NCI-H510A treated with DMSO at 0.1 percent for 48 hours (cell line): Measurements from ENCODE around the gene POT1.
"Not testable (repeated sequence)": the region's sequence is repeated elsewhere in the genome, so short reads cannot be mapped to it uniquely, and the experiment has no call there.

Source experiments
- DNase-seq: peaks from one replicate; lab custom pipeline; 2025; lab: John Stamatoyannopoulos, UW

Gene POT1, protein sequence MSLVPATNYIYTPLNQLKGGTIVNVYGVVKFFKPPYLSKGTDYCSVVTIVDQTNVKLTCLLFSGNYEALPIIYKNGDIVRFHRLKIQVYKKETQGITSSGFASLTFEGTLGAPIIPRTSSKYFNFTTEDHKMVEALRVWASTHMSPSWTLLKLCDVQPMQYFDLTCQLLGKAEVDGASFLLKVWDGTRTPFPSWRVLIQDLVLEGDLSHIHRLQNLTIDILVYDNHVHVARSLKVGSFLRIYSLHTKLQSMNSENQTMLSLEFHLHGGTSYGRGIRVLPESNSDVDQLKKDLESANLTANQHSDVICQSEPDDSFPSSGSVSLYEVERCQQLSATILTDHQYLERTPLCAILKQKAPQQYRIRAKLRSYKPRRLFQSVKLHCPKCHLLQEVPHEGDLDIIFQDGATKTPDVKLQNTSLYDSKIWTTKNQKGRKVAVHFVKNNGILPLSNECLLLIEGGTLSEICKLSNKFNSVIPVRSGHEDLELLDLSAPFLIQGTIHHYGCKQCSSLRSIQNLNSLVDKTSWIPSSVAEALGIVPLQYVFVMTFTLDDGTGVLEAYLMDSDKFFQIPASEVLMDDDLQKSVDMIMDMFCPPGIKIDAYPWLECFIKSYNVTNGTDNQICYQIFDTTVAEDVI

DNA sequence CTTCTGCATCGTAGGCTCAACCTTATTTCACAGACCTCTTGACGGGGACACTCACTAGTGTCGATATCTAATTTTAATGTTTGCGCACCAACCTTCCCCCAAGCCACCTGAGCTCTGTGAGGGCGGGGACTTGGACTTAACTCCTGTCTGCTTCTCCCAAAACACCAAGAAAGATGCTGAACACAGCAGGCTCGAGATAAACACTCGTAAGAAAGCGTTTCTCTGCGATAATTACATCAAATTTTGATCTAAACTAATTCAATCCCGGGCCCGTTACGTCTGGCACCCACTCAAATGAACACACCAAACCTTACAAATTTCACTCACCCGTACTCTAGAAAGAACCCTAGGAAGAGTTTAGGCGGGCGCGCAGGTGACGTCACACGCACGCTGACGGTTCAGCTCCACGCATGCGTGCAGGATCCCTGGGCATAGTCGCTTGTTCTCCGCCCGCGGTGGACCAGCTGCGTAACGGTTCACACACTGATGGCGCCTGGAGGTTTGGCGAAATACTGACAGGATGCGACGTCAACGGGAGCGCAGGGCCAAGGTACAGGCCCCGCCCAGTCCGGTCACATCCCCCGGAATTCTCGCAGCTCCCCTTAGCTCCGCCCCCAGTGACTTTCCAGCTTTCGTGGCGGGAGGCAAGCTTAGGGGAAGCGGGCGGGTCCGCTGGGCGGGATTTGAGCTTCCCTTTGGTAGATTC, at the start of gene POT1:
Gene POT1 (minus strand): TSS at position 359 of the 706 bp plus-strand sequence. CDS start 32,652 bp downstream, outside the sequence.
- DNase-seq = peak; percentile 86

DNA sequence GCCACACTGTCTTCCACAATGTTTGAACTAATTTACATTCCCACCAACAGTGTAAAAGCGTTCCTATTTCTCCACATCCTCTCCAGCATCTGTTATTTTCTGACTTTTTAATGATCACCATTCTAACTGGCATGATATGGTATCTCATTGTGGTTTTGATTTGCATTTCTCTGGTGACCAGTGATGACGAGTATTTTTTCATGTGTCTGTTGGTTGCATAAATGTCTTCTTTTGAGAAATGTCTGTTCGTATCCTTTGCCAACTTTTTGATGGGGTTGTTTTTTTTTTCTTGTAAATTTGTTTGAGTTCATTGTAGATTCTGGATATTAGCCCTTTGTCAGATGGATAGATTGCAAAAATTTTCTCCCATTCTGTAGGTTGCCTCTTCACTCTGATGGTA, 45.5 kb upstream of the POT1 start:
- not testable (repeated sequence) for DNase-seq

DNA sequence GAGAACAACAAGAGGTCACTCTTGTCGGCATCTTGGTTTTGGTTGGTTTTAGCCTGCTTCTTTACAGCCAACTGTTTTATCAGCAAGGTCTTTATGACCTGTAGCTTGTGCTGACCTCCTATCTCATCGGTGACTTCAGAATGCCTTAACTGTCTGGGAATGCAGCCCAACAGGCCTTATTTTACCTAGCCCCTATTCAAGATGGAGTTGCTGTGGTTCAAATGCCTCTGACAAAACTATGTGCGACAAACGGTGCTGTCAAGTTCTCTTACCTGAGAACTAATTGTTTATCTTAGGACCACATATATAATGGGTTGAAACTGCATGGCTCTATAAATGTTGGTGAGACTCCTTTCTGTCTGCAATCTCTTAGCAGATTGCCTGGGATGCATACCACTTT, 35.9 kb upstream of the POT1 start:
- DNase-seq = no peak

DNA sequence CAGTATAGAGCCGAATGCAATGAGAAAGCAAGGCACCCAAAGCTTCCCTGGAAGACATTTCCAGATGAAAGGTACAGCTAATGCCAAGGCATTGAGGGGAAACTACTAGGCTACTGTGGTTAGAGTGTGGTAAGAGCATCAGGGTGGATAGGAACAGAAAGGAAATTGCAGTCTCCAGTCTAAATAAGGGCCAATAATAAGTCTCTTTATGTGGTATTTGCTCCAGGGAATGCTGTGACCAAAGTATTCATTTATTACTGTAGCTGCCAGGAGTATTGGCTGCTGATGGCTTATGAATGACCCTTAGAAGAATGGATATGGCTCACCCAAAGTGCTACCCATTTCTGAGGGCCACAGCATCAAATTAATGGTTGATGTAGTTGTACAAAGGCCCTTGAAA, 30.1 kb upstream of the POT1 start:
- no peak for DNase-seq

DNA sequence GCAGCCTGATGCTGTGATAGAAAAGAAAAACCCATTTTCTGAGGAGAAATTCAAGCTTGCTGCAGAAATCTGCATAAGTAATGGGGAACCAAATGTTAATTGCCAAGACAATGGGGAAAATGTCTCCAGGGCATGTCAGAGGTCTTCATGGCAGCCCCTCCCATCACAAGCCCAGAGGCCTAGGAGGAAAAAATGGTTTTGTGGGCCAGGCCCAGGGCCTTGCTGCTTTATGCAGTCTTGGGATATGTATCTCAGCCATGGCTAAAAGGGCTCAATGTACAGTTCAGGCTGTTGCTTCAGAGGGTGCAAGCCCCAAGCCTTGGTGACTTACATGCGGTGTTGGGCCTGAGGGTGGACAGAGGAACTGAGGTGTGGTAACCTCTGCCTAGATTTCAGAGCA, 28.3 kb upstream of the POT1 start:
- DNase-seq = not testable (repeated sequence)

DNA sequence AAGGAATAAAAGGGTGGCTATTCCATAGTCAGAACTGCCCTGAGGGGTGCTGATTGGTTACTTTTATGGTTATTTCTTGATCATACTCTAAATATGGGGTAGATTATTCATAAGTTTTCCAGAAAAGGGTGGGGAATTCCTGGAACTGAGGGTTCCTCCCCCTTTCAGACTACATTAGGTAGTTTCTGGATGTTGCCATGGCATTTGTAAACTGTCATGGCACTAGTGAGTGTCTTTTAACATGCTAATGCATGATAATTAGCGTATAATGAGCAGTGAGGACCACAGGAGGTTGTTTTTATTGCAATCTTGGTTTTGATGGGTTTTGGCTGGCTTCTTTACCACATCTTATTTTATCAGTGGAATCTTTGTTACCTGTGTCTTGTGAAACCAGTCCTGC, 26.5 kb upstream of the POT1 start:
- DNase-seq = no peak

DNA sequence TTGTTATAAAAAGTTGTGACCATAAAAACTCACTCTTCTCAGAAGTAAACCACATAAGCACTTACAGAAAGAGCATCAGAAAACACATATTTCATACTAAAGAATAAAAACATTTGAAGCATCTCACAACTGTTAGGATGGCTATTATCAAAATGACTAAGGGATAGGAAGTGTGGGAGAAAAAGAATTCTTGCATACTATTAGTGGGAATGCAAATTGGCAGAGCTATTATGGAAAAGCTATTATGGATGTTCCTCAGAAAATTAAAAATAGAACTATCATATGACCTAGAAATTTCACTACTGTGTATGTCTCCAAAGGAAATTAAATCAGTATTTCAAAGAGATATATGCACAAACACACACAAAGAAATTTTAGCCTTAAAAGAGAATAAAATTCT, 25.2 kb upstream of the POT1 start:
- DNase-seq = no peak

DNA sequence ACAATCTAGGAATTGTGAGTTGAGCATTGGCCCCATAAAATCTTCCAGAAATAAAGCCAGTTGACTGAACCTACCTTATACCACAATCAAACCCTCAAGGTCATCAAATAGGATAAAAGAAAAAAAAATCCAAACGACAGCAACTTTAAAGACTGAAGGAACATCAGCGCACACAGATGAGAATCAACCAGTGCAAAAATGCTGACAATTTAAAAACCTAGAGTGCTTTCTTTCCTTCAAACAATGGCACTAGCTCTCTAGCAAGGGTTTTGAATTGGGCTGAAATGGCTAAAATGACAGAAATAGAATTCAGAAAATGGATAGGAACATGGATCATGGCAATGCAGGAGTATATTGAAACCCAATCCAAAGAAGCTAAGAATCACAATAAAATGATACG, 16.1 kb upstream of the POT1 start:
- no peak for DNase-seq

DNA sequence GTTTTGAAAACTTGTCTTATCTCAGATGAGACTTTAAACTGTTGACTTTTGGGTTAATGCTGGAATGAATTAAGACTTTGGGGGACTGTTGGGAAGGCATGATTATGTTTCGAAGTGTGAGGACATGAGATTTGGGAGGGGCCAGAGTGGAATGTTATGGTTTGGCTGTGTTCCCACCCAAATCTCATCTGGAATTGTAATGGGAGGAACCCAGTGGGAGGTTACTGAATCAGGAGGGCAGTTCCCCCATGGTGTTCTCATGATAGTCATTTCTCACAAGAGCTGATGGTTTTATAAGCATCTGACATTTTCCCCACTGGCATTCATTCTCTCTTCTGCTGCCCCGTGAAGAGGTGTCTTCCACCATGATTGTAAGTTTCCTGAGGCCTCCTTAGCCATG, 13.8 kb upstream of the POT1 start:
- DNase-seq = no peak

DNA sequence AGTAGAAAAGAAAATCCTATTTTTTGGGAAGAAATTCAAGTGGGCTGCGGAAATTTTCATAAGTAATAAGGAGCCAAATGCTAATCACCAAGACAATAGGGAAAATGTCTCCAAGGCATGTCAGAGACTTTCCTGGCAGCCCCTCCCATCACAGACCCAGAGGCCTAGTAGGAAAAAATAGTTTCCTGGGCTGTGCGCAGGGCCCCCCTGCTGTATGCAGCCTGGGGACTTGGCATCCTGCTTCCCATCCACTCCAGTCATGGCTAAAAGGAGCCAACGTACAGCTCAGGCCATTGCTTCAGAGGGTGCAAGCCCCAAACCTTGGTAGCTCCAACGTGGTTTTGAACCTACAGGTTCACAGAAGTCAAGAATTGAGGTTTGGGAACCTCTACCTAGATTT, 12.8 kb upstream of the POT1 start:
- DNase-seq = no peak

DNA sequence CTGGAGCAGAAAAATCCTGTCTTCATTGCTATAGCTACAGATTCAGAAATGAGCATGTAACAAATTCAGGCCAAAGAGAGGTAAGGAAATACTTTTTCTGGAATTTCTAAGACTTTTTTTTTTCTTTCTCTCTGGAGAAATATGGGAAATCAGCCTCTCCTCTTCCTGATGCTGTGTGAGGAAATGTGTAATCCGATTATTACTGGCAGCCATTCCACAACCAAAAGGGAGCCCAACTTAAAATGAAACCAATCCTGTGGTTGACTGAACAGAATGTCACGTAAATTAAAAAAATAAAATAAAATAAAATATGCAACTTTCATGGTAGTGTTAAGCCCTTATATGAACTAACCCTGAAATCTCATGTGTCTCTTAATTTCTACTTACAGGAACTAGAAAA, 10.7 kb upstream of the POT1 start:
- no peak for DNase-seq

DNA sequence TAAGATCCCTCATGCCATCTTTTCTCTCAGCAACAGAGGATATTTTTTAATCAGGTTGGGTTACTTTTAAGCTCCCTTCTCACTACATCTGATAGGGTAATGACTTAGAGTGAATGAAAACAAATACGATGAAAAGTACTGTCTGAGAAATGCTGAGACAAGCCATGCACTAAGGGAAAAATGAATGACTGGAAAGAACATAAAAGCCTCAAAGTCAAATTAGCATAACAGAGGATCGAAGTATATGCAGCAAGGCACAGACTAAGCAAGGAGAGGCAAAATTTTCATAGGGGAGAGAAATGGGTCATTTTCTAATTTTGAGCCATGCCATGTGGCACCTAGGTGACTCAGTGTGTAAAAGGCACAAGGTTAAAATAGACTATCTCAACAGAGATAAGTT, 8.5 kb upstream of the POT1 start:
- DNase-seq = no peak

DNA sequence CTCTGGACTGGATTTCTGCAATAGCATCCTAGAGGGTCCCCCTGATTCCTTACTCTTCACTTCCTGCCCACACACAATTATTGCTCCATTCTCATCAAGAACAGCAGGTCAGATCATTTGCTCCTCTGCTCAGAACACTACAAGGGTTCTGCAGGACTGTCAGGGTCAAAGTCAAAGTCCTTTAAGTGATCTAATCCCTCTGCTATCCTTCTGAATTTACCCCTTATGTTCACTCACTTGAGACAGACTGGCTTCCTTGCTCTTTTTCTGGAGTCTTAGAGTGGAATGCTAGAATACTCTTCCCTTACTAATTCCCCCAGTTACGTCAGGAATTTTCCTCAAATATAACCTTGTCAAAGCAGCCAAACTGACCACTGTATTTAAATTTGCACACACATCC, 7.5 kb upstream of the POT1 start:
- DNase-seq = no peak

DNA sequence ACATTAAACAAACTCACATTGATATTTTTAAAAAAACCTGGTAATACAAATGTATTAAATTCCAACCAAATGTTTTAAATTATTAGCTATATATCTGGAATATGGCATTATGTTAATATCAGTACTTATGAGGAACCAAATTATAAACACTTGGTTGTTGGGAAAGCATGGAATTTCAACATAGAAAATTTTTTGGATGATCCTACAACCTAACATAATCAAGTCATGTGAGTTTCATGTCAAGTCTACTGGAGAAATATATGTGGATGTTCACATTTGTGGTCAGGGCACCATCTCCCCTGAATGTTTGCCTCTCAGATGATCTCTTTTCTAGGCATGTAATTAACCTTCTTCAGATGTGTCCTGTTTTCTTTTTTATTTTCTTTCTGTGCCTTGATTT, 5.2 kb upstream of the POT1 start:
- DNase-seq = no peak

DNA sequence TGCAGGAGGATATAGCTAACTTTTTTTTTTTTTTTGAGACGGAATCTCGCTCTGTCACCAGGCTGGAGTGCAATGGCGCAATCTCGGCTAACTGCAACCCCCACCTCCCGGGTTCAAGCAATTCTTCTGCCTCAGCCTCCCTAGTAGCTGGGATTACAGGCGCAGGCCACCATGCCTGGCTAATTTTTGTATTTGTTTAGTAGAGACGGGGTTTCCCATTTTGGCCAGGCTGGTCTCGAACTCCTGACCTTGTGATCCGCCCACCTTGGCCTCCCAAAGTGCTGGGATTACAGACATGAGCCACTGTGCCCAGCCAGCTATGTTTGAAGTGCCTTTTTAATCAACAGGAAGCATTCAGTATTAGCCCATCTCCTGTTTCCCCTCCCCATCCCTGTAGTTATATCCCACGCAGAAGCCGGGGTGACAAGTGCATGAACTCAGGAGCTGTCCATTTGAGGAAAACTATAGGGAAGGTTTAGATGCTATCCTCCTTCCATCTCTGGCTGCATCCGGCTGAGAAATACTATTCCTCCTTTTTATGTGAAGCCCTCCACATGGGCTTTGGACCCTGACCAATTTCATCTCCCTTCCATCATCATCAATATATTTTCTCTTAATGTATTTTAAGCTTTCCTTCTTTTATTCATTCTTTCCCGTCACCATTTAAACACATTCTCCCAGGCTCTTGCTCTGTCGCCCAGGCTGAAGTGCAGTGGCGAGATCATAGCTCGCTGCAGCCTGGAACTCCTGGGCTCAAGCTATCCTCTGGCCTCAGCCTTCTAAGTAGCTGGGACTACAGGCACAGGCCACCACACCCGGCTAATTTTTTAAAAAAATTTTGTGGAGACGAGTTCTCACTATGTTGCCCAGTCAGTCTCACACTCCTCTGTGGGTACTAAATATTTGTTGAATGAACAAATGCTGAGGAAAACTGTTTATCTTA, 1.3 kb upstream of the POT1 start:
- DNase-seq = no peak

DNA sequence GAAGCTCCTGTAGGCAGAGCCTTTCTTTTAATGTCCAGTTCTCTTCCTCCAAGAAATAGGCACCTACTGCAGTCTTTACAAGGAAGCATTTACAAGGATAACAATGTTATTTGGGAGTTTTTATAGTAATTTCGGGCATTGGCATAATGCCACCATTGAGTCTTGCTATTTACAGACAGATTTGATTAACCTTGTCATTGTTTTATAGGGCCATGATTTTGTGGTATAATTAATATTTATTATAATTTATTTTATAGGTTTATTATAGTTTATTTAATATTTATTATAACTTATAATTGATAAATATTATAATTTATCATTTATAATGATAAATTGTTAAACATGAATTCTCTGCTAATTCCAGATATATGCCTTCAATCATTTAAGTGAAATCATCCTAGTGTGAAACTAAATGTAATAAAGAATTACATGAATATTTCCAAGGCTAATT, 573 bp upstream of the POT1 start:
- DNase-seq = no peak

DNA sequence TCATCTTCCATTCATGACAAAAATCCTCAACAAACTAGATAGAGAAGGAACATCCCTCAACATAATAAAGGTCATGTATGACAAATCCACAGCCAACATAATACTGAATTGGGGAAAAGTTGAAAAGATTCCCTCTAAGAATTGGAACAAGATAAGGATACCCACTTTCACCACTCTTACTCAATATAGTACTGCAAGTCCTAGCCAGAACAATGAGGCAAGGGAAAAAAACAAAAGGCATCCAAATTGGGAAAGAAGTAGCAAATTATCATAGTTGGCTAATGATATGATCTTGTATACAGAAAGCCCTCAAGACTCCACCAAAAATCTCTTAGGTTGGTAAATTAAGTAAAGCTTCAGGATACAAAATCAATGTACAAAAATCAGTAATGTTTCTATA, 4.7 kb downstream of the POT1 start:
- DNase-seq = no peak

DNA sequence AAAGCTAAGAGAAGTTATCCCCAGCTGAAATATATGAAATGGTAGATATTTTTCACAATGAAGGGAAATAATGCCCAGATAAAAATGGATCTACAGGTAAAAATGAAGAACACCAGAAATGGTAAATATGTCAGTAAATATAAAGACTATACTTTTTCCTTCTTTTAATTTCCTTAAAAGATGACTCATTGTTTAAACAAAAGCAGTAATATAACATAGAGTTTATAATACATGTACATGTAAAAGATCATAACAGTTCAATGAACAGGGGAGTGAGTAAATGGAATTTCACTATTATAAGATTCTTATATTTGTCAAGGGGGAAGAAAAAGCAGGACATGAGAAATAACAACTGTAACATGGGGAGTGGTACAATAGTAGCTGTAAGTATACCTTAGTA, 7.4 kb downstream of the POT1 start:
- no peak for DNase-seq

DNA sequence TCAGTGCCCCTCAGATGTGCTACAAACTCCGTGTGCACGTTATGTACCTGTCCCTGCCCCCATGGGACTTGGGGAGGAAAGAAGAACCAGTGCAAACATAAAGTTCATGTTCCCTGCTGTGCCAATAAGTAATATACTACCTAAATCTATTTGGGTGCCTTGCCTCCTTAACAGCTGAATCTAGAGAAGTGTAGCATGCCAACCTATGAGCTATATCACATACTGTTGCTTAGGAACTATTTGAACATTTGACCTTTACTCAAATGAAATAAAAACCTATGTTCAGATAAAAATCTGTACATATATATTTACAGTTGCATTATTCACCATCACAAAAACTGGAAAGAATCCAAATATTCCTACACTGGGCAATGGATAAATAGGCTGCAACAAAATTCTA, 9.8 kb downstream of the POT1 start:
- no peak for DNase-seq

DNA sequence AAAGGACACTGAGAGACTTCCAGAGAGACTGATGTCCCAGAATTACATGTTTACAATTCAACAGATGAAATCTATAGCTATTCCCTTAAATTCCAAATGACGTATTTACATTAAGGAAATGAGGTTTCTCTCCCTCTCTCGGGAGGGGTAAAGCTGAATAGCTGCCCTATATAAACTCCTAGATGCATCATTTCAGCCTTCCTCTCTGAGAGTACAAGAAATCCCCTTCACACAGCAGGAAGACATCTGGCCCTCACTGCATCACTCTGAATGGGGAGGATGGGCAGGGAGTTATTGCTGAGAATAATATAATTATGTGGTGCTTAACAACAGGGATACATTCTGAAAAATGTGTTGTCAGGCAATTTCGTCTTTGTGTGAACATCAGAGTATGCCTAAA, 11.0 kb downstream of the POT1 start:
- no peak for DNase-seq

DNA sequence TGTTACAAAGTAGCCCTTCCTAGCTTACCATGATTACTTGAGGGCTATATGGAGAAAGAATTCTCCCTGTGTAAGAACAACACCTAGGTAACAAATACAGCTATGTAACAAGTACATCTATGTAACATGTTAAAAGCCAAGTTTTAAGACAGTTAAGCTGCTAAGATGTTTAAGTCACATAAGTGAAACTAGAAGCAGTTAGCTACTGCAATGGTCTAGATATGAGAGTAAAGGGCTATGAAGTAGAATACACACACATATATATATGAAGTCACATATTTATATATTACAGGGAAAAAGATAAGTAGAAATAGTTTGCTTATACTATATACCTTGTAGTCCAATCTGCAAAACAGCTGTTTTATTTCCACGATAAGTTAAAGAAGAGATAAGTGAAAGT, 14.4 kb downstream of the POT1 start:
- DNase-seq = no peak

DNA sequence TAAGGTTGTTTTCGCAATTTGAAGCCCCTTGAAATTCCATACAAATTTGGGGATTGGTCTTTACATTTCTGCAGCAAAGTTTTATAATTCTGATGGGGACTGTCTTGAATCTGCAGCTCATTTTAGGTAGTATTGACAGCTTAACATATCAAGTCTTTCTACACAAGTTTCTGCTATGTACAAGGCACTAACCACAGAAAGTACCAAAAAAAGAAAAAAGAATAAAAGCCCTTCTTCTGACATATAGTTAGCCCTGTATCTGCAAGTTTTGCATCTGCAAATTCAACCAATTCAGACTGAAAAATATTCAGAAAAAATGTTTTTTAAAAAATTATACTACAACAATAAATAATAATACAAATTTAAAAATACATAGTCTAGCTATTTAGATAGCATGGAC, 15.3 kb downstream of the POT1 start:
- no peak for DNase-seq
